ENCODE data around the gene ZC3H6. TPM values are rescaled to one million over a fixed set of nuclear protein-coding genes. Genes with fewer than 3 reads are reported as not detected.
A peak's percentile ranks its signal among the peaks of the same experiment; 100 is the strongest.
"Not testable (repeated sequence)": the region's sequence is repeated elsewhere in the genome, so short reads cannot be mapped to it uniquely, and the experiment has no call there.

The ZC3H6 gene
- total RNA-seq, 1 donor from 2014 or later: 1.8 TPM

- DNase-seq (ENCODE audit: low read depth in 2 of 2): peak; percentile 86 to 94
These were observed 733 bp downstream of the ZC3H6 start for GRCh38 chr2:112275887-112276773.

DNA sequence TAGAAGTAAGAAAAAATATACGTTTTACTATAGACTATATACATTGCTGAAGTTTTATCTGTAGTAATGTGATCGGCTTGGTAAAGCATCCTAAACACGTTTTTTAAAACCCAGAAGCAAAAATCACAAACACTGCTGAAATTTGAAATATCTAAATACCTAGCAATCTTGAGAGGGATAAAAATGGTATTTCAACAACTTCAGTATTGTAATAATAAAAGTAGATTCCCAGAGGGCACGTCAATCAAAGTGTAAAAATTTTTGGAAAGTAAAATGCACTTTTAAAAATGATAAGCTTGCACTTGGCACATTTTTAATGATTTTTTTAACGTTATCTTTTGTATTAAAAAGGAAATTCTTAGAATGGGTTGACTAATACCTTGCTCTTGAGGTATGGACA, 1.6 kb downstream of the ZC3H6 start:
- DNase-seq (ENCODE audit: low read depth in 2 of 2): no peak

- no peak for DNase-seq (ENCODE audit: low read depth in 2 of 2)
These were observed 2.3 kb downstream of the ZC3H6 start for GRCh38 chr2:112277596-112278220.

DNA sequence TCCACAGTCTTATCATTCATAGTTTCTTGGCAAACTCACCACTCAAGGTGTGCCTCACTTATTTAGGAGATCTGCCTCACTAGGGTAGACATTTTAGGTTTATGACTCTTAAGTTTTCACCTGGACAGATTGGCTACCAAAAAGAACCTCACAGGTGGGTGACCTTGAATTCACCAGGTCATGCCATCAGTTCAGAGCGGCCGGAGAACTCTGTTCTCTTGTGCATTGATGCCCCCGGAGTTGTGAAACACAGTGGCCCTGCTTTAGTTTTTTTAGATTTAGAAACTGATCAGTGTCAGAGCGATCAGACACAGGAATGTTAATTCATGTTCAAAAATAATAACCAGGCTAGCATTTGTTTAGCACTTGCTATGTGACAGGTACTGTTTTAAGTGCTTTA, 6.7 kb downstream of the ZC3H6 start:
- not testable (repeated sequence) for DNase-seq (ENCODE audit: low read depth in 2 of 2)

GRCh38 chr2:112283535-112283934, 8.1 kb downstream of the ZC3H6 start:
- DNase-seq (ENCODE audit: low read depth in 2 of 2): not testable (repeated sequence)

DNA sequence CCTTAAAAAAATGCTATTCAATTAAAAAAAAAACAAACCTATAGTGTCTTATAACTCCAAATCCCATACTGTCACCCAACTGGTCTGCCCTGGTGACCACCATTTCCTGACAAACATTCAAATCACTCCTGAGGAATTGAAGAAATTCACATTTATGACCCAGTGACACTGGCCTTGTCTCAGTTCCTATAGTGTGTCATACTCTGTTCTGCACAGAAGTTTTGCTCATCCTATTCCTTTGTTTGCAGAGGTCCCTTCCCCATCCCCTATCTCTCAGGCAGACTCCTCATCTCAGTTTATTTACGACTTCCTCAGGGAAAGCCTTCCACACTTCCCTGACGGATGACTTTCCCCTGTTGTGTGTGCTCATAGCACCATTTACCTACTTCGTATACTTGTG, 14.7 kb downstream of the ZC3H6 start:
- peak in 1 of 2 donors; percentile 9 for DNase-seq (ENCODE audit: low read depth in 2 of 2)

GRCh38 chr2:112290648-112291047, 15.3 kb downstream of the ZC3H6 start:
- no peak for DNase-seq (ENCODE audit: low read depth in 2 of 2)

GRCh38 chr2:112293636-112294401, 18.4 kb downstream of the ZC3H6 start:
- DNase-seq (ENCODE audit: low read depth in 2 of 2): no peak

GRCh38 chr2:112295407-112296078, 20.1 kb downstream of the ZC3H6 start:
- DNase-seq (ENCODE audit: low read depth in 2 of 2): no peak

- DNase-seq (ENCODE audit: low read depth in 2 of 2): no peak
These were observed 21.0 kb downstream of the ZC3H6 start for GRCh38 chr2:112296407-112296806.

DNA sequence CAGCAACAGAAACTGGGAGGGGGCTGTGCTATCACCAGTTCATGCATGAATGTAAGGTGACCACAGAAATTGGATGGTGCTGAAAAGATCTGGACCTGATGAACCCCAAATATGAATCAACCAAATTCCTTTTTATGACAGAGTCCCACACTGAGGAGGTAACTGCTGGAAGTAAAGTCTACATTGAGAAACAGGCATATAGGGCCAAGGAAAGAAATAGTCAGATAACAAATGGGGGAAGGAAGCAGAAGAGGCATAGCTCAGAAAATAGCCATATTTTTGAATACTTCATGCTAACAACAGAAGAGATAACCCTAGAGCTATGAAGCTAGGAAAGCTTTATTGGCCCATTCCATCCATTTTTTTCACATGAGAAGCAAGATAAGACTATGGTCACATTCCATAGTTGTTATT, 25.8 kb downstream of the ZC3H6 start:
- peak in 1 of 2 donors; percentile 34 for DNase-seq (ENCODE audit: low read depth in 2 of 2)

- DNase-seq (ENCODE audit: low read depth in 2 of 2): no peak
These were observed 26.6 kb downstream of the ZC3H6 start for GRCh38 chr2:112301973-112302372.

- no peak for DNase-seq (ENCODE audit: low read depth in 2 of 2)
These were observed 29.0 kb downstream of the ZC3H6 start for GRCh38 chr2:112304298-112304941.

DNA sequence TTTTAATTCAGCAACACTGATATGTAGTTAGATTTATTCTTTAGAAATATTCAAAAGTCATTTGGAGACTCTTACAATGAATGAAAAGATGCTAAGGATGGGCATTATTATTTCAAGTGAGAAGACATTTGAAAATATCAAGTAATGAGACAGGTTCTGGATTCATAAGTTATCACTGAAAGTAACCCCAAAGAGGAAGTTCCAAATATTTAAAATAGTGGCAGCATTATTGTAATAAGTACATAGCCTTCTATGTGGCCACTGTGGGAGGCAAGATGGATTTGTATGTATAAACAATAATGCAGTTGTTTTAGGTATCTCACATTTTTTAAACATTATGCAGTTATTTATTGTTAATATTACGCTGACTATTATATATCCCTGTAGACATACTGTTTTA, 29.7 kb downstream of the ZC3H6 start:
- DNase-seq (ENCODE audit: low read depth in 2 of 2): no peak

DNA sequence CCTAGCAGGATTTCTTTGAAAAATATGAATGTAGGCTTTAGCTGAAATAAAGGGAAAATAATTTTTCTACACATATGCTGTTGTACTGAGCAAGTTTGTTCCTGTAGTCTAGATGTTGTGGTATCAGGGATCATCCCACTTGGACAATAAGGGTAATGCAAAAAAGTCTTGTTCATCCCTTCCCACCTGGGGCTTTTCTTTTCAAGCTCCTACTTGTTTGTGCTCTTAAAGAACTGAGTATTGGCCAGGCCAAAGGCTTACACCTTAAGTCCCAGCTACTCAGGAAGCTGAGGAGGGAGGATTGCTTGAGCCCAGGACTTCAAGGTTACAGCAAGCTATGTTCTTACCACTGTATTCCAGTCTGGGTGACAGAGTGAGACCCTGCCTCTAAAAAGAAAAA, 35.5 kb downstream of the ZC3H6 start:
- no peak for DNase-seq (ENCODE audit: low read depth in 2 of 2)

DNA sequence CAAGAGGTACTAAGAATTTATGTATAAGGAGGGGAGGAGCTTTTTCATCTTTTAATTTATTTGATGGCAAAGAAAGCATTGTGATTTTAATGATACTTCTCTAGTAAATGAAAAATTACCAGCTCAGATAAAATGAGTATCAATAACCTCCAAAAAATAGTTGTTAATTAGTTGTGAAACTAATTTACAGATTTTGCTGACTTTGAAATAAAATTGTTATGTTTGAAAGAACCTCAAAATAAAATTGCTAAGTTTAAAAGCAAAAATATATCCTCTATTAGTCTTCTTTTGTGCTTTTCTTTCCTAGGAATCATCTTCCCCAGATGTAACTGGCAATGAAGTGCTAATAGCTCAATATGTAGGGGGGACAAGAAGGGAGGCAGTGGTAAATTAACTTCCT, 36.5 kb downstream of the ZC3H6 start:
- DNase-seq (ENCODE audit: low read depth in 2 of 2): no peak

- DNase-seq (ENCODE audit: low read depth in 2 of 2): no peak
These were observed 37.4 kb downstream of the ZC3H6 start for GRCh38 chr2:112312821-112313220.

- DNase-seq (ENCODE audit: low read depth in 2 of 2): no peak
These were observed 39.5 kb downstream of the ZC3H6 start for GRCh38 chr2:112314856-112315255.

DNA sequence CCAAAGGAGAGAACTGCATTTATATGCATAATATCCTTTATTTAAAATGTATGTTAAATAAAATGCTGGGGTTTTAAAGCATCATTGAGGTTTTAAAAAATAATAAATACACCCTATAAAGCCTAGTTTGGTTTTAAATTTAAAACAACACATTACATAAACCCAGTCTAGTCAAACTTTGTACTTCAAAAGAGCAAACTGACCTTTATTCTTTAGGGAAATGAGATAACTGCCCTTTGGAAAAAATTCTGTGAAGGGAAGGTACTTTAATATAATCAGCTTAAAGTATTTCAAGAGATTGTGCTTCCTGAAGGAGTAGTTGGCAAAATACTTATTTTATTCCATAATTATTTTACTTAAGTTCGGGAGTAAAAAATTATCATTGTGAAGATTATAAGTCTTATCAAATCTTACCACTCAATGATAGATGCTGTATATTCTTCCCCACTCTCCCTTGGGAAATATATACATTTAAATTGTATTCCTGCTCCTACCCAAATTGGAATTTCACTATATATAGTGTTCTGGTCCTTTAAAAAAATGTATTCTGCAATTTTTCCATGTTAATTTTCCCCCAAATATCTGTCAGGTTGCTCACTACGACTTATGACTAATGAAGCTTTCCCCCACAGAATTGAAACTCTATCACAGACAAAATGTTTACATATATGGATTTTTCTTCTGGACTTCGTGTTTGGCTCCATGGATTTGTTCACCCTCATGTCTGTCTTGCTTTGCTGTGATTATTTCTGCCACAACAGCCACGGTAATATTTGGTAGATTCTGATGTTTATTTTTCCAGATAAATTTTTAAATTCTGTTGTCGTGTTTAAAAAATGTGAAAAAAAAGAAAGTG, 42.1 kb downstream of the ZC3H6 start:
- no peak for DNase-seq (ENCODE audit: low read depth in 2 of 2)

GRCh38 chr2:112318515-112318914, 43.1 kb downstream of the ZC3H6 start:
- DNase-seq (ENCODE audit: low read depth in 2 of 2): no peak
